ENCODE measurements around the gene KRTAP5-1.
"Not testable (repeated sequence)": the region's sequence is repeated elsewhere in the genome, so short reads cannot be mapped to it uniquely, and the experiment has no call there.

The KRTAP5-1 gene

DNA sequence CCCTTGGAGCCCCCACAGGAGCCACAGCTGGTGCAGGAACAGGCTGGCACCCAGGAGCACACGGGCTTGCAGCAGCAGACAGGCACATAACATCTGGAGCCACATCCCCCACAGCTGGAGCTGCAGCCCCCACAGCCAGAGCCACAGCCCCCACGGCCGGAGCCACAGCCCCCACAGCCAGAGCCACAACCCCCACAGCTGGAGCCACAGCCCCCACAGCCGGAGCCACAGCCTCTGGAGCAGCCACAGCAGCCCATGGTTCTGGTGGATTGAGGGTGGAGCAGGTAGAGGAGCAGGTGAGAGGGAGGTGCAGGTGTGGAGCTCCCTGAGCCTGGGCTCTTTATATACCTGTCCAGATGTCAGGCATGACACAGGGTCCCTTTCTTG lies 12.9 kb upstream of the KRTAP5-1 start, which contains the start of gene KRTAP5-2:
Gene KRTAP5-2, minus strand, starts transcription at position 301 of the 387 bp plus-strand sequence. Its CDS starts 44 bp downstream, at position 257.
- H3K4me3 ChIP-seq (IDR thresholded peaks at IDR 0.05; ENCODE audit: insufficient read depth, low read depth, low read length), result no peak within 1 kb of the TSS
- H2AFZ ChIP-seq (ENCODE audit: low read depth), result no peak within 1 kb of the TSS
- no peak within 1 kb of the TSS for H3K9ac ChIP-seq
- TF ChIP-seq, protein P1, sequence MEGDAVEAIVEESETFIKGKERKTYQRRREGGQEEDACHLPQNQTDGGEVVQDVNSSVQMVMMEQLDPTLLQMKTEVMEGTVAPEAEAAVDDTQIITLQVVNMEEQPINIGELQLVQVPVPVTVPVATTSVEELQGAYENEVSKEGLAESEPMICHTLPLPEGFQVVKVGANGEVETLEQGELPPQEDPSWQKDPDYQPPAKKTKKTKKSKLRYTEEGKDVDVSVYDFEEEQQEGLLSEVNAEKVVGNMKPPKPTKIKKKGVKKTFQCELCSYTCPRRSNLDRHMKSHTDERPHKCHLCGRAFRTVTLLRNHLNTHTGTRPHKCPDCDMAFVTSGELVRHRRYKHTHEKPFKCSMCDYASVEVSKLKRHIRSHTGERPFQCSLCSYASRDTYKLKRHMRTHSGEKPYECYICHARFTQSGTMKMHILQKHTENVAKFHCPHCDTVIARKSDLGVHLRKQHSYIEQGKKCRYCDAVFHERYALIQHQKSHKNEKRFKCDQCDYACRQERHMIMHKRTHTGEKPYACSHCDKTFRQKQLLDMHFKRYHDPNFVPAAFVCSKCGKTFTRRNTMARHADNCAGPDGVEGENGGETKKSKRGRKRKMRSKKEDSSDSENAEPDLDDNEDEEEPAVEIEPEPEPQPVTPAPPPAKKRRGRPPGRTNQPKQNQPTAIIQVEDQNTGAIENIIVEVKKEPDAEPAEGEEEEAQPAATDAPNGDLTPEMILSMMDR (conservative IDR thresholded peaks at IDR 0.05; ENCODE audit: low read depth, low read length), result no peak
- no peaks in the 10 kb centered on the region for H3K79me2 ChIP-seq (ENCODE audit: insufficient read depth, low read depth)
- H3K4me2 ChIP-seq, result no peak within 1 kb of the TSS
- H3K4me1 ChIP-seq (ENCODE audit: low read depth, poor library complexity, severe bottlenecking), result no peaks in the 10 kb centered on the region
- H3K36me3 ChIP-seq (ENCODE audit: insufficient read depth), result no peaks in the 10 kb centered on the region
- no peak within 1 kb of the TSS for H3K27ac ChIP-seq
- no peaks in the 10 kb centered on the region for H4K20me1 ChIP-seq (ENCODE audit: insufficient read depth)
- peaks cover 85% of the 10 kb centered on the region for H3K27me3 ChIP-seq (ENCODE audit: insufficient read depth, low read depth)

DNA sequence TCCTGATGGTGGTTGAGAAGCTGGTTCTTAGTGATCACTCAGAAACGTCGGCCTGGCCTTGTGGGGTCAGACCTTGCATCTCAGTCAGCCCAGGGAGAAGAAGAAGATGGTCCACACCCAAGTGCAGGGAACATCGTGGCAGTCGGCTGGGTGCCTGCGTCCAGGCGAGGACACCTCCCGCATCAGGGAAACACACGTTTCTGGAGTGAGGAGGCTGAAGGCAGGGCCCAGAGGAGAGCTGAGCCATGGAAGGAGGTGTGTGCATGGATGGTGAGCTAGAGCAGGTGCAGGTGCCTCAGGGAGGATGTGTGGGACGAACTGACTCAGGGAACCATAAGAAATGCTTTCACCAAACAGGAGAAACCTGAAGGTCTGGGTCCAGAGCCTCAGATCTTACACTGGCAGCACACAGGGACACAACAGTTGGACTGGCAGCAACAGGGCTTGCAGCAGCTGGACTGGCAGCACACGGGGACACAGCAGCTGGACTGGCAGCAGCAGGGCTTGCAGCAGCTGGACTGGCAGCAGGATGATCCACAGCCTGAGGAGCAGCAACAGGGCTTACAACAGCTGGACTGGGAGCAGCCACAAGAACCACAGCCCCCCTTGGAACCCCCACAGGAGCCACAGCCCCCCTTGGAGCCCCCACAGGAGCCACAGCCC lies 12.4 kb upstream of the KRTAP5-1 start:
- H4K20me1 ChIP-seq (ENCODE audit: insufficient read depth), result no peaks in the 10 kb centered on the region
- no peaks in the 10 kb centered on the region for H3K4me1 ChIP-seq (ENCODE audit: low read depth, poor library complexity, severe bottlenecking)
- TF ChIP-seq, protein P1 (conservative IDR thresholded peaks at IDR 0.05; ENCODE audit: low read depth, low read length), result no peak
- no peak overlapping the region for H3K27ac ChIP-seq
- no peak overlapping the region for H2AFZ ChIP-seq (ENCODE audit: low read depth)
- no peaks in the 10 kb centered on the region for H3K36me3 ChIP-seq (ENCODE audit: insufficient read depth)
- no peak overlapping the region for H3K4me3 ChIP-seq (IDR thresholded peaks at IDR 0.05; ENCODE audit: insufficient read depth, low read depth, low read length)
- H3K9ac ChIP-seq, result no peak overlapping the region
- peaks cover 87% of the 10 kb centered on the region for H3K27me3 ChIP-seq (ENCODE audit: insufficient read depth, low read depth)
- H3K79me2 ChIP-seq (ENCODE audit: insufficient read depth, low read depth), result no peaks in the 10 kb centered on the region
- H3K4me2 ChIP-seq, result no peak overlapping the region

DNA sequence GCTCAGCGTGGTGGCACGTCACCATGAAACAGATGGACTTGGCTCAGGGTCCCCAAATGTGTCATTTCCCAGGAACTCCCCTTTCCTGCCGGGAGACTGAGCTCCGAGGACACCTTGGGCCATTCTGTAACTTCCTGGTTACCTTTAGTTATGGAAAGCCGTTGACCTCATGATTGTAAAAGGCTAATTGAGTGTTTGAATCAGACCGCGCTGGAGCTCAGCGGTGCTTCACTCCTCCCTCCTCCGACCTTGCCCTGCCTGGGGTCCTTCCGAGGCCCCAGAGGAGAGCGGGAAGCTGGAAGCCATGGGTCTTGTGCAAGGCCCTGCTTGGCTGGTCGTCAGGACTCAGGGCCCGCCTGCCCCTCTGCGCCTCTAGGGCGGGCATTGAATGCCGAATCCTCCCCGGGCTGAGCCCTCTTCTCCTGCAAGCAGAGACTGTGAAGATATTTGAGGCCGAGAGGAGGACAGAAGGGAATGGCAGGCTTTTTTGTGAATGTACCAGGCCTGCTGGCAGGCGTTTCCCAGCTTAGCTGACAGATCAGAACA lies 11.6 kb upstream of the KRTAP5-1 start:
- H3K79me2 ChIP-seq (ENCODE audit: insufficient read depth, low read depth); H3K4me1 ChIP-seq (ENCODE audit: low read depth, poor library complexity, severe bottlenecking); H4K20me1 ChIP-seq (ENCODE audit: insufficient read depth); H2AFZ ChIP-seq (ENCODE audit: low read depth); H3K4me3 ChIP-seq (IDR thresholded peaks at IDR 0.05; ENCODE audit: insufficient read depth, low read depth, low read length); H3K27ac ChIP-seq; H3K4me2 ChIP-seq; H3K9ac ChIP-seq; H3K36me3 ChIP-seq (ENCODE audit: insufficient read depth): not testable (repeated sequence)
- peaks cover 87% of the 10 kb centered on the region for H3K27me3 ChIP-seq (ENCODE audit: insufficient read depth, low read depth)

DNA sequence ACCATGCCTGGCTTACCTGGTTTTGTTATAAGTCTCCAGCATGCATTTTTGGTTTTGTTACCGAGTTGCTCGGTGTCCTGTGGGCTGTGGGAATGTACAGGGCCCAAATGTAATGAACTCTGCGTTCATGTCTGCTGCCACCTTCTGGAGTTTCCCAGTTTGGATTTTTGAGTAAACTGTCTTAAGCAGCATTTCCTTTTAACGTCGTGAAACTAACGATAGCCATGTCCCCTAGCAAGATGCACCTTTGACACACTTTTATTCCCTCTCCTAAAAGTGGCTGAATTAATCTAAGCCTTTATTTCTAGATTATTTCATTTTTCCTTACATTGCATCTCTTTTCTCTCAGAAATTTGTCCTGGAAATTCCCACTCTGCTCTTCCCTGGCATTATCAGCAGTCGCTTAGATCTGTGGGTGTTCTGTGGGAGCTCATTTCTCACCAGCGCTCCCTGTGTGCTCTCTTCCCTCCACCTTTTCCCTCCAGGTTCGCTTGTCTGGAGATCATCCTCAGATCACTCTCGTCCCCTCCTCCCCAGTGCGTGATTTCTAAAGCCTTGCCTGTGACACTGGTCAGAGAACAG lies 11.0 kb upstream of the KRTAP5-1 start:
- not testable (repeated sequence) for H3K4me2 ChIP-seq; H4K20me1 ChIP-seq (ENCODE audit: insufficient read depth); H3K9ac ChIP-seq; H3K27ac ChIP-seq; H2AFZ ChIP-seq (ENCODE audit: low read depth); H3K79me2 ChIP-seq (ENCODE audit: insufficient read depth, low read depth); H3K4me1 ChIP-seq (ENCODE audit: low read depth, poor library complexity, severe bottlenecking); H3K4me3 ChIP-seq (IDR thresholded peaks at IDR 0.05; ENCODE audit: insufficient read depth, low read depth, low read length); H3K36me3 ChIP-seq (ENCODE audit: insufficient read depth)
- peaks cover 85% of the 10 kb centered on the region for H3K27me3 ChIP-seq (ENCODE audit: insufficient read depth, low read depth)

DNA sequence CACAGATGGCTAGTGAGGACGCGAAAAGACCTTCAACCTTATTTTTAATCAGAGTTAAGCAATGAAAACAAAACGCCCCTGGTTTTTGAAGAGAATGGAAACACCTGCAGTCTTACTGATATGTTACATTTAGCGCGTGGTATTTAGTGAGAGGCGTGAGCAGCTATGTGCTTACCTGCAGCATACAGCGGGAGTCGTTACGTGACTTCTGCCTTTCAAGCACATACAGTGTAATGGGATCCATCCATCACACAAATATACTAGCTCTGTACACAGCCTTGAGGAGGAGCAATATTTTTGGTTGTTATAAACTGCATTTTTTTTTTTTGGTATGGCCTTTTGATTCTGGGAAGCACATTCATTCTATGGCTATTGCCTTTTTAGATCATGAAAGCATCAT lies 7.5 kb upstream of the KRTAP5-1 start:
- H3K27ac ChIP-seq, result no peak overlapping the region
- H3K4me3 ChIP-seq (IDR thresholded peaks at IDR 0.05; ENCODE audit: insufficient read depth, low read depth, low read length), result no peak overlapping the region
- no peaks in the 10 kb centered on the region for H3K79me2 ChIP-seq (ENCODE audit: insufficient read depth, low read depth)
- H3K4me2 ChIP-seq, result no peak overlapping the region
- H3K9ac ChIP-seq, result no peak overlapping the region
- peaks cover 85% of the 10 kb centered on the region for H3K27me3 ChIP-seq (ENCODE audit: insufficient read depth, low read depth)
- H2AFZ ChIP-seq (ENCODE audit: low read depth), result no peak overlapping the region
- no peaks in the 10 kb centered on the region for H3K4me1 ChIP-seq (ENCODE audit: low read depth, poor library complexity, severe bottlenecking)
- no peaks in the 10 kb centered on the region for H3K36me3 ChIP-seq (ENCODE audit: insufficient read depth)
- no peaks in the 10 kb centered on the region for H4K20me1 ChIP-seq (ENCODE audit: insufficient read depth)
- TF ChIP-seq, protein P1 (conservative IDR thresholded peaks at IDR 0.05; ENCODE audit: low read depth, low read length), result no peak
